Osteocyte (in vitro differentiated cells): Measurements from ENCODE around the gene DR1. TPM values are rescaled to one million over a fixed set of nuclear protein-coding genes. Genes with fewer than 3 reads are reported as not detected.

ENCODE experiments used
- DNase-seq: peaks from one replicate; pipeline ENCODE4 v3.0.0; 2021; ENCODE audit warnings: mixed read lengths; ENCODE audit not compliant: unreplicated experiment; ENCODE audit errors: extremely low spot score
- H3K27ac Mint-ChIP-seq: one replicate; pipeline ENCODE4 v1.8.0; 2021; ENCODE audit warnings: mild to moderate bottlenecking, mixed read lengths; ENCODE audit not compliant: unreplicated experiment
- H3K27me3 Mint-ChIP-seq: one replicate; pipeline ENCODE4 v1.8.0; 2021; ENCODE audit warnings: mixed read lengths; ENCODE audit not compliant: unreplicated experiment
- H3K36me3 Mint-ChIP-seq: one replicate; pipeline ENCODE4 v1.8.0; 2021; ENCODE audit warnings: mixed read lengths; ENCODE audit not compliant: unreplicated experiment
- H3K4me1 Mint-ChIP-seq: one replicate; pipeline ENCODE4 v1.8.0; 2021; ENCODE audit warnings: mixed read lengths; ENCODE audit not compliant: unreplicated experiment
- H3K4me3 Mint-ChIP-seq: one replicate; pipeline ENCODE4 v1.8.0; 2021; ENCODE audit warnings: mild to moderate bottlenecking, moderate library complexity, mixed read lengths; ENCODE audit not compliant: unreplicated experiment
- H3K9me3 Mint-ChIP-seq: one replicate; pipeline ENCODE4 v1.8.0; 2021; ENCODE audit warnings: mixed read lengths; ENCODE audit not compliant: unreplicated experiment
- total RNA-seq: library from RNA; stranded (reverse); gene quantifications from 2 replicates; pipeline ENCODE4 v1.2.1, GENCODE V29; 2021
- TF ChIP-seq, protein P1 (sequence below): fragments of 200-600 bp; sonication (generic); IDR thresholded peaks from 2 replicates; pipeline ENCODE4 v1.5.0; 2021; ENCODE audit warnings: antibody characterized with exemption, mild to moderate bottlenecking, moderate library complexity

DR1 gene
- total RNA-seq, 1 donor from 2014 or later = 60.9 TPM

DNA sequence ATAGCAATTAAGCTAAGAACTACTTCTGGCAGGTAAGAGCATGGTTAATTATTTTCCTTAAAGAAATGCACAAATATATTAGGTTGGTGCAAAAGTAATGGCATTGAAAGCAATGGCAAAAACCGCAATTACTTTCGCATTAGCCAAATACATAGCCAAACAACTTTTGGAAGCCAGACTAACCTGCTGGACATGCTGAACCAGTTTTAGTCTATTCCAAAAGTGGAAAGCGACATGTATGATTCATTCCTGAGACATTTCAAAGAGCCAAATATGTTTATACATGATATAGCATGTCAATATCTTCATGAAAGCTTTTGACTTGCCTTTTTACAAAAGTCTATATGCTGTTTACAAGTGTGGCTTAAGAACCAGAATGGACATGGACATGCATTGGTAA lies 23.4 kb upstream of the DR1 start:
- TF ChIP-seq, protein P1, sequence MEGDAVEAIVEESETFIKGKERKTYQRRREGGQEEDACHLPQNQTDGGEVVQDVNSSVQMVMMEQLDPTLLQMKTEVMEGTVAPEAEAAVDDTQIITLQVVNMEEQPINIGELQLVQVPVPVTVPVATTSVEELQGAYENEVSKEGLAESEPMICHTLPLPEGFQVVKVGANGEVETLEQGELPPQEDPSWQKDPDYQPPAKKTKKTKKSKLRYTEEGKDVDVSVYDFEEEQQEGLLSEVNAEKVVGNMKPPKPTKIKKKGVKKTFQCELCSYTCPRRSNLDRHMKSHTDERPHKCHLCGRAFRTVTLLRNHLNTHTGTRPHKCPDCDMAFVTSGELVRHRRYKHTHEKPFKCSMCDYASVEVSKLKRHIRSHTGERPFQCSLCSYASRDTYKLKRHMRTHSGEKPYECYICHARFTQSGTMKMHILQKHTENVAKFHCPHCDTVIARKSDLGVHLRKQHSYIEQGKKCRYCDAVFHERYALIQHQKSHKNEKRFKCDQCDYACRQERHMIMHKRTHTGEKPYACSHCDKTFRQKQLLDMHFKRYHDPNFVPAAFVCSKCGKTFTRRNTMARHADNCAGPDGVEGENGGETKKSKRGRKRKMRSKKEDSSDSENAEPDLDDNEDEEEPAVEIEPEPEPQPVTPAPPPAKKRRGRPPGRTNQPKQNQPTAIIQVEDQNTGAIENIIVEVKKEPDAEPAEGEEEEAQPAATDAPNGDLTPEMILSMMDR = no peak
- H3K27me3 Mint-ChIP-seq = no peaks in the 10 kb centered on the region
- DNase-seq = no peak
- H3K4me1 Mint-ChIP-seq = peaks cover 8% of the 10 kb centered on the region
- no peaks in the 10 kb centered on the region for H3K9me3 Mint-ChIP-seq
- no peak overlapping the region for H3K27ac Mint-ChIP-seq
- peaks cover 5% of the 10 kb centered on the region for H3K36me3 Mint-ChIP-seq
- no peak overlapping the region for H3K4me3 Mint-ChIP-seq

DNA sequence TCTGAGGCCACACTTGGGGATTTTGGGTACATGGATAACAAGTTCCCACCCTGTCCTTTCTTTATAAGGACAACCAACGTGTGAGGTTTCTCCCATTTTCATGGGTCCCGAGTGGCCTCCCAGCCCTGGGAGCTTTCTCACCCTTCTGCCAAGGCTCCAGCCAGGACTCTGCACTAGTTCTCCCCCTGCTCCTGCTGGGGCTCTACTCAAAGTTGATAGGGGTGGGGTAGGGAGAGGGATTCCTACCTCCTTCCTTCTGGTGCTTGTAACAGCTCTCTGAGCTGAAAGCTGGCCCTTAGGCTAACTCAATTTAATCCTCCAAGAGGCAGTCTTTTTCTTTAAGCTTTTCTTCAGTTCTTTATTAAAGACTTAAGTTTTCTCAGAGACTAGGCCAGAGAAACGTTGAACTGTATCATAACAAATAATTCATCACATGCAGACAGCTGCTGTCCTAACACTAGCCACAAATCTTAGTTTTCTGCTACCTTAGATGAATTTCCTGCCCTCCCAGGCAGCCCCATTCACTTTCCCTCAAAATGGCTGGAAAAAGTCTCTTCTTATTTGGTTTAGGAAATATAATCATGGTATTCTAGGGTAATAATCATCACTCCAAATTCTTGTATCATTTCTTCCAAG lies 22.4 kb upstream of the DR1 start:
- Mint-ChIP-seq H3K4me3 (no peak overlapping the region), H3K27me3 (no peaks in the 10 kb centered on the region), H3K4me1 (peaks cover 8% of the 10 kb centered on the region), H3K36me3 (peaks cover 5% of the 10 kb centered on the region), H3K27ac (no peak overlapping the region), H3K9me3 (no peaks in the 10 kb centered on the region)
- TF ChIP-seq, protein P1 = no peak
- no peak for DNase-seq

DNA sequence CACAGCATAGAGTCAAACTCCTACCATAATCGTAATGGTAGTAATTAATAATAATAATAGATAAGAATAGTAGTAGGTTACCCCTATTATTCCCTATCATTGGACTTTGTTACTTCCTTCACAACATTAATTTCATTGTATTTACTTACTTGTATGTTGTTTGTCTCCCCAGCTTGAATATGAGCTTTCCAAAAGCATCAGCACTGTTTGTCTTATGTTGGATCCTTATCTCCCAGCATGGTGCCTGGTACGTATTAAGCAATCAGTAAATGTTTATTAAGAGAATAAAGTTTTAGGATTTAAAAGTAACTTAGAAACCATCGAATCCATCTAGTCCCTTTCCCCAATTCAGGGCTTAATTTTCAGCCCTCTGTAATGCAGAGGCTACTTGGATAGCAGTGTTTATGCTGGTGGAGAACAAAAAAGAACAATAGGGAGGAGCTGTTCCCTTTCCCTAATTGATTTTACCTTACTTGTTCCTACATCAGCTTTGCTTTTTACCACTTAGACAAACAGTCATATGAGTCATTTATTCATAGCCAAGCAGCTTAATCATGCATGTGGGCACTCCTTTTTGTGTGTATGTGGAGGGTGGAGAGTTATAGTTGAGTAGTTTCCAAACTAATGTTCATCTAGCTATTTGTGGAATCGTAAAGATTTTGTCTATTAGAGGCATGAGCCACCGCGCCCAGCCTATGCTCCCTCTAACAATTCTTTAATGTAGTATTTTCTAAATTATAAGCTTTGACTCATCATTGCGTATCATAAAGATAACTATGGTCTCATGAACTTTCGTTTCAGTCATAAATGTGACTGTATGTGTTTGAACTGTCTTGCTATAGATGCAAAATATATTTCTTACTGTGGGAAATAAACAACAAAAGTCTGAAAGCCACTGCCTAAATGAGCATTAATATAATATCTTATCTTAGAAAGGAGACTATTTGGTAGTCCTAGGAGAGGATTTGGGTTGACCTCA lies 20.9 kb upstream of the DR1 start:
- Mint-ChIP-seq H3K36me3 (peaks cover 5% of the 10 kb centered on the region), H3K4me1 (peaks cover 12% of the 10 kb centered on the region), H3K9me3 (no peaks in the 10 kb centered on the region), H3K4me3 (no peak overlapping the region), H3K27me3 (no peaks in the 10 kb centered on the region), H3K27ac (peak overlapping the region; percentile 5)
- DNase-seq = no peak
- TF ChIP-seq, protein P1 = no peak

DNA sequence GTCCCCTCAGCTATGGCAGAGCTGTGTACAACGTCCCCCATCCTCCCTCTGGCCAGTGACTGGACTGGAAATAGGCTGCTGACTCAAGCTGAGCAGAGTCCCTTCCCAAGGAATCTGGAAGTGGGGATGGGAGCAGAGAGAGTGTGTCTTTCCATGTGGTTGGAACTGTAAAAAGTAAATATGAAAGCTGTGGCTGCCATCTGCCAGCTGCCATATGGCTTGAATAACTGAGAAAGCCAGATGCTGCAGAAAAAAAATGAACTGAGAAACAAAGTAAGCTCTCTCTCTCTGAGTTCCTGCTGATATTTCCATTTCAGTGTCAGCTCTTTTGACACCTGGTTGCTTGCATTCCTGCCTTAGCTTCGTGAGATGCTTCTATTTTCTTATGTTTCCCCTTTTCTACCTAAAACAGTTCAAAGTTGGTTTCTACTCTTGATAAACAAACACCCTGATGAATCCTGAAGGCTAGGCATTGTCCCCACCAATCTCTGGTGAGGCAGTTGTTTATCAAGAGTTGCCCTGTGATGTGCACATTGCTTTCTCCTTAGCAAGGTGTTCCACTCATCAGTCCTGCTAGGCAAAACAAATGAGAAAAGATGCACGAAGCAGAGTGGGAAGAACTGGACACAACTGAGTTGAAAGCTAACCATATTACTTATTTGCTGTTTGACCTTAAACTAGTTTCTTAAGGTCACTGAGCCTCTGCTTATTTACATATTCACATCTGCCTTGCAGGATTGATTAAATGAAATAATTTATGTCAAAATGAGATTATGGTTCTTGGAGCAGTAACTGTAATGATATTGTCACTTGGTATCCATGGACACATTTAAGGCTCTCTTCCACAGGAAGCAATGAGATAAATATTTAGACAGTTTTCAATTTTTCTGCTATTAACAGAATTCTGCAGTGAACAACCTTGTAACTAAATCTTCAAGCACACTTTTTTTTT lies 16.6 kb upstream of the DR1 start:
- H3K27me3 Mint-ChIP-seq = no peaks in the 10 kb centered on the region
- no peaks in the 10 kb centered on the region for H3K9me3 Mint-ChIP-seq
- no peak overlapping the region for H3K4me3 Mint-ChIP-seq
- TF ChIP-seq, protein P1 = no peak
- H3K4me1 Mint-ChIP-seq = peaks cover 12% of the 10 kb centered on the region
- DNase-seq = no peak
- peaks cover 4% of the 10 kb centered on the region for H3K36me3 Mint-ChIP-seq
- H3K27ac Mint-ChIP-seq = no peak overlapping the region
